ENCODE measurements around the gene C10orf143.

C10orf143 gene

GRCh38 chr10:130138479-130138866 is 27.8 kb upstream of the C10orf143 start:
- DNase-seq (ENCODE audit: low spot score): no peak
- Histone ChIP-seq H3K4me3 (peak overlapping the region; percentile 91), H3K27ac (no peak overlapping the region)
- TF ChIP-seq CTCF (IDR thresholded peaks at IDR 0.05): no peak

GRCh38 chr10:130137659-130138478 is 27.2 kb upstream of the C10orf143 start:
- Histone ChIP-seq H3K4me3 (peak overlapping the region; percentile 91), H3K27ac (no peak overlapping the region)
- DNase-seq (ENCODE audit: low spot score): no peak

GRCh38 chr10:130137090-130137448 is 26.4 kb upstream of the C10orf143 start:
- no peak for DNase-seq (ENCODE audit: low spot score)

More at GRCh38 chr10:130137659-130138478, 27.2 kb upstream of the C10orf143 start:
- no peak for TF ChIP-seq CTCF (IDR thresholded peaks at IDR 0.05)

GRCh38 chr10:130136226-130137089 is 25.8 kb upstream of the C10orf143 start, which contains the start of gene GLRX3:
GLRX3 (plus strand) TSS chr10:130136391; CDS start chr10:130136421, 30 bp downstream.
- H3K4me3 ChIP-seq: peak within 1 kb of the TSS; percentile 91
- no peak for TF ChIP-seq CTCF (IDR thresholded peaks at IDR 0.05)
- H3K27ac ChIP-seq: peak within 1 kb of the TSS; percentile 47 to 86
- peak; percentile 87 for DNase-seq (ENCODE audit: low spot score)

More at GRCh38 chr10:130137090-130137448, 26.4 kb upstream of the C10orf143 start:
- Histone ChIP-seq H3K4me3 (peak overlapping the region; percentile 91), H3K27ac (peak overlapping the region; percentile 47 to 86)
- TF ChIP-seq CTCF (IDR thresholded peaks at IDR 0.05): no peak

GRCh38 chr10:130135676-130136225 is 25.1 kb upstream of the C10orf143 start:
- no peak for DNase-seq (ENCODE audit: low spot score)
- TF ChIP-seq CTCF (IDR thresholded peaks at IDR 0.05): no peak
- H3K4me3 ChIP-seq: peak overlapping the region; percentile 91
- H3K27ac ChIP-seq: peak overlapping the region; percentile 47 to 86

- Histone ChIP-seq H3K27ac (no peak overlapping the region), H3K4me3 (no peak overlapping the region)
- TF ChIP-seq CTCF (IDR thresholded peaks at IDR 0.05): no peak
- DNase-seq (ENCODE audit: low spot score): no peak
These were observed 18.3 kb upstream of the C10orf143 start for GRCh38 chr10:130128922-130129321.
